Ovary (tissue), 3 donors: ENCODE data around the gene MAP2K6.

Experiments used
- EP300 ChIP-seq: sonication (generic); formaldehyde crosslinking; IDR thresholded peaks from one replicate; pipeline ENCODE4 v1.6.1; 2017; ENCODE audit warnings: antibody characterized with exemption
- TF ChIP-seq, protein P1 (sequence below), 3 donors: fragments of 450-650 bp in 2 of 3; fragments of 200-600 bp in 1 of 3; IDR thresholded peaks; one replicate each; pipeline versions ENCODE4 v1.5.1 to v1.8.0; 2016 to 2022; ENCODE audit warnings: antibody characterized with exemption in 3 of 3, mild to moderate bottlenecking in 1 of 3
- donor health status: DM: no; HTN: no; CAD: no.

DNA sequence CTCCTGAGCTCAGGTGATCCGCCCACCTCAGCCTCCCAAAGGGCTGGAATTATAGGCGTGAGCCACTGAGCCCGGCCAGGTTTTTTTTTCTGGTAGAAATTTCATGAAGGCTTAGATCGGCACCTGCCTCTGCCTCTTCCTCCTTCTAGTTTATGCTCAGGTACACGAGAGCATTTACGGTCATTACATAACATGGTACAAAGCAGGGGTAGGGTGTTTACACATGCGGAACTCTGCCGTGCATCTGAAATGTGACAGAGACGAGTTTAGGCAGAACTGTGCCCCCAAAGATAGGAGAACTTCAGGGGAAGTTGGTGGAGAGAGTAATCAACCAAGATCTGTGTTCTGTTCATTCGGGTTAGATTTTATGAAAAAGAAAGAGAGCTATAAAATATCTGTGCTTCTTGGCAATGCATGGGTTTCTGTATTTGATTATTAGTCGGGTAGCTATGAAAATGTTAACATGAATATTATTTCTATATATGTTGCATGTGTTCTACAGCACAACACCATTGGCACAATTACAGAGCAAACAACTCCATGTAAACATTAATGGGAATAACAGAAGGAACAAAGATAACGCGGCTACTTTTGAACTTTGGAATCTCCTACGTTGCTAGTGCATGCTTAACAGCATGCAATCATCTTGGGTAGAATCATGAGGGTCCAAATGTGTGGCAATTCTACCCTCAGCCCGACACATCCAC is 23.5 kb upstream of the MAP2K6 start:
- TF ChIP-seq, protein P1, sequence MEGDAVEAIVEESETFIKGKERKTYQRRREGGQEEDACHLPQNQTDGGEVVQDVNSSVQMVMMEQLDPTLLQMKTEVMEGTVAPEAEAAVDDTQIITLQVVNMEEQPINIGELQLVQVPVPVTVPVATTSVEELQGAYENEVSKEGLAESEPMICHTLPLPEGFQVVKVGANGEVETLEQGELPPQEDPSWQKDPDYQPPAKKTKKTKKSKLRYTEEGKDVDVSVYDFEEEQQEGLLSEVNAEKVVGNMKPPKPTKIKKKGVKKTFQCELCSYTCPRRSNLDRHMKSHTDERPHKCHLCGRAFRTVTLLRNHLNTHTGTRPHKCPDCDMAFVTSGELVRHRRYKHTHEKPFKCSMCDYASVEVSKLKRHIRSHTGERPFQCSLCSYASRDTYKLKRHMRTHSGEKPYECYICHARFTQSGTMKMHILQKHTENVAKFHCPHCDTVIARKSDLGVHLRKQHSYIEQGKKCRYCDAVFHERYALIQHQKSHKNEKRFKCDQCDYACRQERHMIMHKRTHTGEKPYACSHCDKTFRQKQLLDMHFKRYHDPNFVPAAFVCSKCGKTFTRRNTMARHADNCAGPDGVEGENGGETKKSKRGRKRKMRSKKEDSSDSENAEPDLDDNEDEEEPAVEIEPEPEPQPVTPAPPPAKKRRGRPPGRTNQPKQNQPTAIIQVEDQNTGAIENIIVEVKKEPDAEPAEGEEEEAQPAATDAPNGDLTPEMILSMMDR (IDR thresholded peaks at IDR 0.05), result no peak
- TF ChIP-seq EP300, result no peak
